Stimulated activated CD8-positive, alpha-beta memory T cell treated with anti-CD3 and anti-CD28 coated beads, Interleukin-15, amount 100 ng/mL, for 24 hours (primary cell): ENCODE data around the gene INO80C.
"Not testable (repeated sequence)": the region's sequence is repeated elsewhere in the genome, so short reads cannot be mapped to it uniquely, and the experiment has no call there.

Experiments
- DNase-seq: peaks from one replicate; pipeline ENCODE4 v3.0.0-alpha.2; 2020; ENCODE audit warnings: low read depth

Gene INO80C

DNA sequence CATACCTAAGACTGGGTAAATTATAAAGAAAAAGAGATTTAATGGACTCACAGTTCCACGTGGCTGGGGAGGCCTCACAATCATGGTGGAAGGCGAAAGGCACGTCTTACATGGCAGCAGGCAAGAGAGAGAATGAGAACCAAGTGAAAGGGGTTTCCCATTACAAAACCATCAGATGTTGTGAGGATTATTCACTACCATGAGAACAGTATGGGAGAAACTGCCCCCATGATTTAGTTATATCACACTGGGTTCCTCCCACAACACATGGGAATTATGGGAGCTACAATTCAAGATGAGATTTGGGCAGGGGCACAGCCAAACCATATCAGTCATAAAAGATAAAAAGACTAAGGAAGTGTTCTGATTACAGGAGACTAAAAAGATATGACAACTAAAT, 8.5 kb downstream of the INO80C start:
- not testable (repeated sequence) for DNase-seq

GRCh38 chr18:35488396-35488795, 9.4 kb downstream of the INO80C start:
- DNase-seq, result not testable (repeated sequence)

GRCh38 chr18:35487525-35487924, 10.2 kb downstream of the INO80C start:
- DNase-seq, result not testable (repeated sequence)

DNA sequence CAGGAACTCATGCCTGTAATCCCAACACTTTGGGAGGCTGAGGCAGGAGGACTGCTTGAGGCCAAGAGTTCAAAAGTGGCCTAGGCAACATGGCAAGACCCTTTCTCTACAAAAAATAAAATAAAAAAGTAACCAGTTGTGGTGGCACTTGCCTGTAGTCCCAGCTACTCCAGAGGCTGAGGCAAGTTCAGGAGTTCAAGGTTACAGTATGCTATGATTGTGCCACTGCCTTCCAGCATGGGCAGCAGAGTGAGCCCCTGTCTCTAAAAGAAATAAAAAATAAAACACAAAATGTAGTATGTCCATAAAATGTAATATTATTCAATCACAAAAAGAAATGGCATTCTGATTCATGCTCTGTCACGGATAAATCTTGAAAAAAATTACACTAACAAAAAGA, 11.9 kb downstream of the INO80C start:
- no peak for DNase-seq

DNA sequence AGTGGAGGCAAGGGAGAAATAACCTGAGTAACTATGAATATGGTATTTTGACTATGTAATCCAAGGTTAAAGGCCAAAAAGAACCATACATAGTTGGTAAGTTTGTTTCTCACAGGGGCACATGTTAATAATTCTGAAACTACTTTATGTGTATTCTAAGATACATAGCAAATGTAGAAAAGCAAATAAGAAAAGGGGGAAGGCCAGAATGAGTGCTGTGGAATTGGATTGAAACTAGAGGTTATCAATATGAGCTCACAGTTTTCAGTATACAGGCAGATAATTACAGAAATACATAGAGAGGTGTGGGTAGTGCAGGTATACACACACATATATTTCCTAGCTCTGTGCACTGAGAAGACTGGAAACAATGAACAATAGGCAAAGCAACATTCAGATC, 13.7 kb downstream of the INO80C start:
- no peak for DNase-seq

DNA sequence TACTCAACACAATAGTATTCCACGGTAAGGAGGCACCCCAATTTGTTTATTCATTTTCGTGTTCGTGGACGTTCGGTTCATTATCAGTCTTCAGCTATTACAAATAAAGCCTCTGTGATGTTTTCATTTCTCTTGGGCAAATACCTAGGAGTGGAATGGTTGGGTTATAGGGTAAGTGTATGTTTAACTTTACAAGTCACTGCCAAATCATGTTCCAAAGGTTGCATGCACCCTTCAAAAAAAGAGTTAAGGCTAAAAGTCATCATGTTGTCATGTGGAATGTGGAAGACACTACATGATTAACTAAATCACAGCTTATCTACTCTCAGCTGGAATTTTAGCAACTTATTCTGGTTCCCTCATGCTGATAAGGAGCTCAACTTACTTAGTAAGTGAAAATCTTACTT, 15.8 kb downstream of the INO80C start:
- DNase-seq, result no peak

DNA sequence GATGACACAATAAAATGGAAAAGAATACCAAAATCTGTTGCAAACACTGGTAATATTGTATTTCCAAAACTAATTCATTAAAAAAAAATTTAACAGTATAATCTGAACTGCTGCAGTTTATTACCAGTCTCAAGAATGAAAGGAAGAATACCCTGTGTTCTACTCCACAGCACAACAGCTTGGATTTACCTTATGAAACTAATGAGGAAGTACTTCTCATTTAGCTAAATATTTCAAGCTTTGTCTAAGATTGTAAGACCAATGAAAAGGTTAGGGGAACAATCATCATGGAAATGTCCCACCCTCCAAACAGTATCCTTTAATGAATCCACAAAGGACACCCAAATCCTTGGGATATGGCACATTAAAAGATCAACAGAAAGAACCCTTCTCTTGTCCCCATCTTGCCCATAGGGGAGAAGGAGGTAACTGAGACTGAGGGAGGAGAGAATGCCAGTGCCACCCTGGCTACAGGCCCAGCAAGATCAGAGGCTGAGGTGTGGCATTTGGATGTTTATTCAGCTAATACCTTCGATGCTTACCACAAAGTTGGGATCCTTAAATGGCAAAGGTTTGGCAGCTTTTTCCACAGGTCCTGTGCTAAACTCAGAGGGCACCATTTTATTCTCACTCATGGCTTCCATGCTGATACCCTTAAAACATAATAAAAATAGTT, 17.7 kb downstream of the INO80C start:
- no peak for DNase-seq

- no peak for DNase-seq
These were observed 19.0 kb downstream of the INO80C start for GRCh38 chr18:35478520-35479435.

DNA sequence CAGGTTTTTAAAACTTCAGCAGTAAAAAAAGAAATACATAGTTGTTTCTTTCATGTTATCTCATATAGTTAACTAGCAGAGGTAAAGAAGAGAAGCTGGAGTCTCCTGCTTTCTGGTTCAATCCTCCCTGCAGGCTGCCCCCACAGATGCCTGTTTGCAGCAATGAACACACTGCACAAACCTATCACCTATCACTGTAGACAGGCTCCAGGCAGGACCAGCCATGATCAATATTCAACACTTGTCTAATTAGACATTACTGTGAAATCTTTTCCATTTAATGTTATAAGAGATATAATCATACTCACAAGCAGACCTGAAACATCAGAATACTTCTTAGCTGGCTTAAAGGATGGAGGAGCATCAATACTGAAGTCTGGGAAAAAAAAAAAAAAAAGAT, 19.8 kb downstream of the INO80C start:
- no peak for DNase-seq

DNA sequence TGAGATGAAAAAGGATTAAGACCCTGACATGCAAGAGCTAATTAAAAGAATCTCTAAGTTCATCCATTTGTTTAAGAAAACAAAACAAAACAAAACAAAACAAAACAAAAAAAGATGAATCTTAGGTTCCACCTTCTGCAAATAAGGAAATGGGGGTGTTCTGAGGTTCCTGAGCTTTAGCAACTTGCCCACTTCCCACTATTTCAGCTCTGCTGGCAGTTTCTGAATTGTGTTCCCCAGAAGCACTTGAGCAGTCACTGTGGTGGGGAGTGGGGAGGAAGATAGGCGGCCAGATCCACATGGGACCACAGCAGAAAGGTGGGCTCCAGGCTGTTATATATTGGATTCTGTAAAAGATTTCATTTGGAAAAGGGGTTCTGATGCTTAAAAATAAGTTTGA, 20.3 kb downstream of the INO80C start:
- no peak for DNase-seq

DNA sequence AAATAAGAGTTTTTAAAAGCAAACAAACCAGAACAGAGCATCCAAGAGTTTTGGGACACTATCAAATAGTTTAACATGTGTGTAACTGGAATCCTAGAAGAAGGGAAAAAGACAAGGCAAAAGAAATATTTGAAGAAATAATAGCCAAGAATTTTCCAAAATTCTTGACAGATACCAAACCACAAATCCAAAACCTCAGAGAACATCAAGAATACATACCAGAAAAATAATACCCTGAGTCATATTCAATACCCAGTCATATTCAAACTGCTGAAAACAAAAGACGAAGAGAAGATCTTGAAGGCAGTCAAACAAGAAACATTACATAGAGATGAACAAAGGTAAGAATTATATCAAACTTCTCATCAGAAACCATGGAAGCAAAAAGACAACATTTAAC, 22.9 kb downstream of the INO80C start:
- DNase-seq, result no peak

DNA sequence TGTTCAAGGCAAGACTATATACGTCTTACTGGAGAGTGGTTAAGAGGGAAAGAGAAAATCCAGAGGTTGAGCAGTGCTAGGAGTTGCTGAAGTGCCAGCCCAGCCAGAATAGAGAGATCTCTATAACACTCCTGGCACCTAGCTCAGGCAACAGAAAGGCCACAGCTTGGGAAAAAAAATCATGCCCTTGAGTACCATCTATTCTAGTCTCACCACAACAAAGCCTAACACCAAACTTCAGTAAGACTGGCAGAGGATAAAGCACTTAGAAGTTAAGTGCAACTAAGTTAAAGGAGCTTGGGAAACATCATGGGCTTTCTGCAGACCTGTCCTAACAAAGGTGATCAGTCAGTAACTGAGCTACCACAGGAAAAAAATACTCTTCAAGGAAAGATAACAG, 24.2 kb downstream of the INO80C start:
- no peak for DNase-seq

DNA sequence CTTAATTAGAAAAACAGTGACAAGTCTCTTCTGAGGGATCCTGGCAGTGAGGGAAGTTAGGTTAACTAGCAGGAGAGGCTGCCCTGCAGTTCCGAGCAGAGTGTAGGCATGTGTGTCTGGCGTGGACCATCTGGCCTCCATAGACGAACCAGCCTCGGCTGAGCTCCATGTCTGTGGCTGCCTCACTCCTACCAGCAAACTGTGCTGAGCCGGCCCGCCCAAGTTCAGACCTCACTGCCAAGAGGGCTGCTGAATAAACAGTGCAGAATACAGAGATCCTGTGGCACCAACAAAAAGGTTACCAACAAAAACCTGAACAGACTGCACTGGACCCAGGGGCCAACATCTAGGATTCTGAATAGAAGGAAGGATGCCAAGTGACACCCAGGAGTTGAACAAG, 27.3 kb downstream of the INO80C start:
- no peak for DNase-seq

DNA sequence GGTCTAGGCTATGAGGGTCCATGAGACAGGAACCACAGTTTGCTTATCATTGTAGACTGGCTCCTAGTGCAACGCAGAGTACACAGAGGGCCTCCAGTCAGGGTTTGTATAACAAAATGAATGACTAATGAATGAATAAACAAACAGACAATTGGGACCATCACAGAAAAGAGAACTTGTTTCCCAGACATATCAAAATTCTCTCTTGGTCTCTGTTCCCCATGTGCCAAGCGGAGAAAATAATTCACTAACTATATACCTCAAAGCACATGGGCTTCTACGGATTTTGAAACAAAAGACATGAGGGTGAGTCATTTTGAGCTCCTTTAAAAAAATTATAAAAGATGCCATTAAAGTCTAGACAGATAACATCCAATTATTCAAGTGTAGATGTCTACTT, 28.0 kb downstream of the INO80C start:
- no peak for DNase-seq

DNA sequence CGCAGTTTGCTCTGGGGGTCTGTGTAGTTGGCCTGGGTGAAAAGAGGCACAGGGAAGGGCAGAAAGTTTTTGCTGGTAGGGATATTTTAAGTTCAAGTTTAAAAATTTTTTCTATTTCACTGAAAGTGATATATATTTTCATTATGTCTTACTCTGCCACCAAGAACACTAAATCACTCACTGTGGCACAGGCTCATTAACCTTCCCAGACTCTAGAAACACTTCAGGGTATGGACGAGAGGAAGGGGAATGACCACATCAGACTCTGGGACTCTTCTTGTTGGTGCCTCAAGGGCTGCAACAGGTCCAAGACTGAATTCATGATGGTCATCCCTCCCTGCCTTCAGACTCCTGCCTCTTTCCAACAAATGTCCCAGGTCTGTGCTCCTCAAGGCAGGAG, 29.0 kb downstream of the INO80C start:
- no peak for DNase-seq

- no peak for DNase-seq
These were observed 30.1 kb downstream of the INO80C start for GRCh38 chr18:35467624-35468016.

DNA sequence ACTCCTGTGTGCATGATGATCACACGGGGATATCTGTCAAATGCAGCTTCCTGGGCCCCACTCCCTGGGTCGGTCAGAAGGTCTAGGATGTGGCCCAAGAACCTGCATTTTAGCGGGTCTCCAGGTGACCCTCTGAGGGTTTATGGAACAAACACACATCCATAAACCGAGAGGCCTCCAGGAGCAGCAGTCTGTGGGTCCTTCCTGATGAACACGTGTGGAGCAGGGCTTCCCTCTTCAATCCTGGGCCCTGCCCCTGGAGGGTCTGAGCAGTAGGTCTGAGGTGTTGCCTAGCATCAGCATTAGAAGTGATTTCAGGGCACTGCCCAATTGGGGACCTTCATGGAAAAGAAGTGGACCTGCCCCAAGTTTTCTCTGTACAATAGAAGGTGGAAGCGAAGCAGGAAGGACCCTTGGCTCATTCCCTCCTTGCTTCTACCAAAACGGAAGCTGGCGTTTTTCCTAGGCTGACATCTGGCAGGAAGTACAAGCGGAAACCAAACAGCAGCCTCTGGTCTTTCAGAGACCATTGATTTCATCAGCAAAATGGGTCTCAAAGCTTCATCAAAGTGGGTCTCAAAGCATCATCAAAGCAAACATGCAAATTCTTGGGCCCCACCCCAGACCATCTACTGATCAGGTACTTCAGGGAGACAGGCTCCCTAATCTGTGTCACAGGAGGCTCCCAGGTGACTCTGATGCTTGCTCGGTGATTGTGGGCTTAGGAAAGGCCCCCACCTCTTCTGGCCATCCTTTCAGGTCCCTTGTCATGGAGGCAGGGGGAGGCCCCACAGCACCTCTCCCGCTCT, 30.7 kb downstream of the INO80C start:
- no peak for DNase-seq

GRCh38 chr18:35466334-35466733, 31.4 kb downstream of the INO80C start:
- DNase-seq, result no peak

DNA sequence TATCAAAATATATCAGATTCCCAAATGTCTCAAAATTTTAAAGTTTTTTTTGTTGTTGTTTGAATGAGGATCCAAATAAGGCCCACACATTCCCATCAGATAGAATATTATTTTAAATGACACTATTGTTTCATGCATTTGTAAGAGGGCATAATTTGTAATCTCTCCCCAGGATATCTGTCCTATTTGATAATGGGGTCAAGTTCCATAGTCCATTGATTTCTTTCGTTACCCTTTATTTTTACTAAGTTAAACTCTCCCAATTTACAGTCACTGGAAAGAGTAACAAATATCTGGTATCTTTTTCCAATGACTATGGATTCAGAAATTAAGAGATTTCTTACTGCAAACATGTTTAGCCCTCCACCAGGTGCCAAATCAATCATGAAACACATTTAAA, 32.4 kb downstream of the INO80C start:
- no peak for DNase-seq

- DNase-seq, result no peak
These were observed 32.9 kb downstream of the INO80C start for GRCh38 chr18:35464831-35465279.

- no peak for DNase-seq
These were observed 33.9 kb downstream of the INO80C start for GRCh38 chr18:35463827-35464226.

GRCh38 chr18:35463050-35463449, 34.7 kb downstream of the INO80C start:
- DNase-seq, result no peak

DNA sequence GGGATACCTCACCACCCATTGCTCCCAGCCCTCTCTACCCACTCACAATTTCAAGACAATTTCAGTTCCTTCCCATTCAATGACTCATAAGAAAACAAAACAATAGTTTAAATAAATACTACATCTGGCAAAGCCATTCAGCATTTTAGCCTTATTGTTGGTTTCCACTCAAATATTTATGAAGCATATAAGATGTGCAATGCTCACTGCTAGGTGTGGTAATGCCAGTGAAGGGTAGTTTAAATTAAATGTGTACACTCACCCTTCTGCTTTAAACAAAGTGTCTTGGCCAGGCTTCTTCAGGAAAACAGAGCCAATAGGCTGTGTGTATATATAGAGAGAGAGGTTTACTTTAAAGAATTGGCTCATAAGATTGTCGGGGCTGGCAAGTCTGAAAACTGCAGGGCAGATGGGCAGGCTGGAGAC, 37.0 kb downstream of the INO80C start:
- no peak for DNase-seq
